Brain microvascular endothelial cell (primary cell): Measurements from ENCODE around the gene RBM15.

Source experiments
- DNase-seq: peaks from one replicate; pipeline ENCODE4 v3.0.0-alpha.2; 2020
- H3K27ac ChIP-seq: fragments of 250-450 bp; sonication (Bioruptor Pico); 2 replicates; pipeline ENCODE4 v1.5.1; 2020; ENCODE audit warnings: mild to moderate bottlenecking, moderate library complexity
- H3K27me3 ChIP-seq: fragments of 250-450 bp; sonication (Bioruptor Pico); replicated peaks from 2 replicates; pipeline ENCODE4 v1.5.1; 2020; ENCODE audit warnings: mild to moderate bottlenecking
- H3K36me3 ChIP-seq: fragments of 250-450 bp; sonication (Bioruptor Pico); replicated peaks from 2 replicates; pipeline ENCODE4 v1.5.1; 2020; ENCODE audit warnings: mild to moderate bottlenecking
- H3K4me3 ChIP-seq: 2 replicates; pipeline ENCODE4 v1.5.1; 2011; ENCODE audit warnings: low read depth, mild to moderate bottlenecking, control low read depth, low read length, moderate library complexity
- CTCF ChIP-seq: IDR thresholded peaks from 2 replicates; pipeline ENCODE4 v1.5.1; 2011; ENCODE audit warnings: low read depth, mild to moderate bottlenecking, moderate library complexity, low read length, control low read depth, inconsistent platforms; ENCODE audit errors: missing control alignments
- in situ Hi-C: cut with HindIII; loops from 2 replicates; pipeline ENCODE4 v1.10.0; 2017; ENCODE audit warnings: low sequenced_read_pairs, low pct_ligation_motif_present

RBM15 gene

GRCh38 chr1:110387048-110387754 is 48.0 kb downstream of the RBM15 start:
- H3K36me3 ChIP-seq = no peaks in the 10 kb centered on the region
- no peak overlapping the region for H3K4me3 ChIP-seq
- H3K27ac ChIP-seq = no peak overlapping the region
- no peak for DNase-seq
- in situ Hi-C loops = no loop called here
- TF ChIP-seq CTCF = no peak
- no peaks in the 10 kb centered on the region for H3K27me3 ChIP-seq

- in situ Hi-C loops = no loop called here
Measured at GRCh38 chr1:110390096-110390495, 50.9 kb downstream of the RBM15 start.

GRCh38 chr1:110390692-110391245 is 51.6 kb downstream of the RBM15 start, which contains the start of gene SLC16A4:
Gene SLC16A4 (minus strand): TSS chr1:110391026. CDS start chr1:110389323, 1,703 bp downstream.
- peak within 1 kb of the TSS; percentile 88 for H3K27ac ChIP-seq
- peak within 1 kb of the TSS; percentile 50 for H3K4me3 ChIP-seq
- DNase-seq = peak; percentile 53
- in situ Hi-C loops = no loop called here
- H3K27me3 ChIP-seq = no peaks in the 10 kb centered on the region
- no peak for TF ChIP-seq CTCF
- H3K36me3 ChIP-seq = no peaks in the 10 kb centered on the region

More at GRCh38 chr1:110390096-110390495, 50.9 kb downstream of the RBM15 start:
- peak; percentile 86 for DNase-seq
- H3K27ac ChIP-seq = peak overlapping the region; percentile 88
- peak; percentile 25 for TF ChIP-seq CTCF
- peak overlapping the region; percentile 50 for H3K4me3 ChIP-seq
- H3K36me3 ChIP-seq = no peaks in the 10 kb centered on the region
- no peaks in the 10 kb centered on the region for H3K27me3 ChIP-seq

- DNase-seq = no peak
- in situ Hi-C loops = no loop called here
- Histone ChIP-seq H3K4me3 (no peak overlapping the region), H3K36me3 (peaks cover 2% of the 10 kb centered on the region), H3K27ac (peak overlapping the region; percentile 62), H3K27me3 (no peaks in the 10 kb centered on the region)
- TF ChIP-seq CTCF = no peak
Measured at GRCh38 chr1:110393286-110393685, 54.1 kb downstream of the RBM15 start.

- H3K27me3 ChIP-seq = no peaks in the 10 kb centered on the region
- no peak overlapping the region for H3K4me3 ChIP-seq
- TF ChIP-seq CTCF = no peak
- DNase-seq = peak; percentile 79
- peak overlapping the region; percentile 62 for H3K27ac ChIP-seq
- in situ Hi-C loops = no loop called here
- H3K36me3 ChIP-seq = peaks cover 2% of the 10 kb centered on the region
Measured at GRCh38 chr1:110393691-110394492, 54.7 kb downstream of the RBM15 start.
